Dermis microvascular lymphatic vessel endothelial cell (primary cell): ENCODE results near the gene KLF15. TPM values are rescaled to one million over a fixed set of nuclear protein-coding genes. Genes with fewer than 3 reads are reported as not detected.

ENCODE experiments used
- DNase-seq, 2 donors: peaks; one replicate each; pipeline versions ENCODE4 v3.0.0 to v3.0.0-alpha.2; 2010; ENCODE audit warnings: low read depth in 2 of 2
- total RNA-seq: library from RNA; depleted of rRNA; stranded (reverse); fragments of >200 nt; gene quantifications from 2 replicates; pipeline ENCODE4 v1.2.1, GENCODE V29; 2014

KLF15 gene
- total RNA-seq, 1 donor from 2014 or later, result 1.7 TPM

- DNase-seq, result no peak
Observed at GRCh38 chr3:126321490-126321889, 35.7 kb downstream of the KLF15 start.

GRCh38 chr3:126320517-126321293, 36.5 kb downstream of the KLF15 start:
- no peak for DNase-seq

GRCh38 chr3:126319701-126320295, 37.4 kb downstream of the KLF15 start:
- no peak for DNase-seq

GRCh38 chr3:126317029-126317996, 39.9 kb downstream of the KLF15 start:
- DNase-seq, result no peak

GRCh38 chr3:126316501-126316939, 40.7 kb downstream of the KLF15 start:
- DNase-seq, result no peak

- no peak for DNase-seq
Observed at GRCh38 chr3:126316031-126316461, 41.2 kb downstream of the KLF15 start.

- no peak for DNase-seq
Observed at GRCh38 chr3:126314790-126315658, 42.2 kb downstream of the KLF15 start.

- DNase-seq, result no peak
Observed at GRCh38 chr3:126314305-126314789, 42.9 kb downstream of the KLF15 start.

GRCh38 chr3:126313580-126314304, 43.5 kb downstream of the KLF15 start:
- DNase-seq, result no peak

- no peak for DNase-seq
Observed at GRCh38 chr3:126313166-126313565, 44.0 kb downstream of the KLF15 start.

GRCh38 chr3:126312341-126312740, 44.9 kb downstream of the KLF15 start:
- no peak for DNase-seq

GRCh38 chr3:126311338-126311978, 45.8 kb downstream of the KLF15 start:
- DNase-seq, result no peak

GRCh38 chr3:126310816-126311215, 46.4 kb downstream of the KLF15 start:
- DNase-seq, result no peak

GRCh38 chr3:126309861-126310655, 47.1 kb downstream of the KLF15 start:
- DNase-seq, result no peak

GRCh38 chr3:126309165-126309564, 48.0 kb downstream of the KLF15 start:
- no peak for DNase-seq

- DNase-seq, result no peak
Observed at GRCh38 chr3:126308394-126309125, 48.6 kb downstream of the KLF15 start.

- DNase-seq, result no peak
Observed at GRCh38 chr3:126307591-126308393, 49.4 kb downstream of the KLF15 start.
